ENCODE measurements around the gene RASGRP4. TPM values are rescaled to one million over a fixed set of nuclear protein-coding genes. Genes with fewer than 3 reads are reported as not detected.

Gene RASGRP4
- polyA plus RNA-seq, 1 donor: 2.3 TPM

DNA sequence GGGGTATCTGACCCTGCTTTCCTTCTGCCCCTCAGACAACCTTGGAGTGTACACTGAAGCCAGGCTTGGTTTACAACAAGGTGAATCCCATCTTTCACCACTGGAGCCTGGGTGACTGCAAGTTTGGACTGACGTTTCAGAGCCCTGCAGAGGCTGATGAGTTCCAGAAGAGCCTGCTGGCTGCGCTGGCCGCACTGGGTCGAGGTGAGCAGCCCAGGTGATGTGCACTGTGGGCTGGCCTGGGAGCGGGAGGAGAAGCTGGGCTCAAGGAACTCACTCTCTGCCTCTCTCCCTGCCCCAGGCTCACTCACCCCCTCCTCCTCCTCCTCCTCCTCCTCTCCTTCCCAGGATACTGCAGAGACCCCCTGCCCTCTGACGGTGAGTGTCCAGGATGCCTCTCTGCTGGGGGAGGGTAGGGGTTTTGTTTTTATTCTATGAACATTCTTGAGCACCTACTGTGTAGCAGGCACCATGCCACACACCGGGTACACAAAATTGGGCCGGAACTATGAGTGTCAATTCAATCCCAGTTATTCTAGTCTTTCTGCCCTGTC, 34.0 kb downstream of the RASGRP4 start:
- DNase-seq (ENCODE audit: low read depth): no peak

DNA sequence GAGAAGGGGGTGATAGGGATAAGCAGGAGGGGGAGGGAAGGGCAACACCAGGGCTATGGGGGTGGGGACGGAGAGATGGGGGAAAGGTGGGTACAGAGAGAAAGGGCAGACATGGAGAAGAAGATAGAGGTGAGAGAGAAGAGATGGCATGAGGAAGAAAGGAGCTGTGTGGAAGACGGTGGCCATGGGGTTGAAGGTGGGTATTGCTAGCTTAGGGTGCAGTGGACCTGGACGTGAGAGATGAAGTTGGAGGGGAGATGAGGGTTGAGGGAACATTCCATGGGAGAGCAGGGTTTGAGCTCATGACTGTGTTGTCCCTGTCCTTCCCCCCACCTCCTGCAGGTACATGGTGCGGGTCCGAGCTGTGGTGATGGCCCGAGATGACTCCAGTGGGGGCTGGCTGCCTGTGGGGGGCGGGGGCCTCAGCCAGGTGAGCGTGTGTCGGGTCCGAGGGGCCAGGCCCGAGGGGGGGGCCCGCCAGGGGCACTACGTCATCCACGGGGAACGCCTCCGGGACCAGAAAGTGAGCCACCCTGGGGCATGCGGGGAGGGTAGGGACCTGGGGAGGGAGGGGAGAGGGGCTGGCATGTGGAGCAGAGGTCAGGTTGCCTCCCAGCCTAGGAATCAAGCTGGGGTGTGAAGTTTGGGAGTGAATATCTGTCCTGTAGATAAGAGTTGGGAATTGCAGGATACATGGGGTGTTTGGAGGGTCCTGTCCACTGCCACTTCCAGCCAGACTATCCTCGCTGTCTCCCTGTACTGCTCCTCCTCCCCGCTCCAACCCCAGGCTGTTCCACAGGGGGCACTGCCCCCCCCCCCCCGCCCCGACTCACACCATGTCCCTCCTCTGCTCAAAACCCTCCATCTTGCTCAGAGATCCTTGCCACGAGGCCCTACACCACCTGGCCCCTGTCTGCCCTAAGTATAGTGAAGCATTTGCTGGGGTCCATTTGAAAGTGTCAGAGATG, 35.8 kb downstream of the RASGRP4 start:
- no peak for DNase-seq (ENCODE audit: low read depth)

DNA sequence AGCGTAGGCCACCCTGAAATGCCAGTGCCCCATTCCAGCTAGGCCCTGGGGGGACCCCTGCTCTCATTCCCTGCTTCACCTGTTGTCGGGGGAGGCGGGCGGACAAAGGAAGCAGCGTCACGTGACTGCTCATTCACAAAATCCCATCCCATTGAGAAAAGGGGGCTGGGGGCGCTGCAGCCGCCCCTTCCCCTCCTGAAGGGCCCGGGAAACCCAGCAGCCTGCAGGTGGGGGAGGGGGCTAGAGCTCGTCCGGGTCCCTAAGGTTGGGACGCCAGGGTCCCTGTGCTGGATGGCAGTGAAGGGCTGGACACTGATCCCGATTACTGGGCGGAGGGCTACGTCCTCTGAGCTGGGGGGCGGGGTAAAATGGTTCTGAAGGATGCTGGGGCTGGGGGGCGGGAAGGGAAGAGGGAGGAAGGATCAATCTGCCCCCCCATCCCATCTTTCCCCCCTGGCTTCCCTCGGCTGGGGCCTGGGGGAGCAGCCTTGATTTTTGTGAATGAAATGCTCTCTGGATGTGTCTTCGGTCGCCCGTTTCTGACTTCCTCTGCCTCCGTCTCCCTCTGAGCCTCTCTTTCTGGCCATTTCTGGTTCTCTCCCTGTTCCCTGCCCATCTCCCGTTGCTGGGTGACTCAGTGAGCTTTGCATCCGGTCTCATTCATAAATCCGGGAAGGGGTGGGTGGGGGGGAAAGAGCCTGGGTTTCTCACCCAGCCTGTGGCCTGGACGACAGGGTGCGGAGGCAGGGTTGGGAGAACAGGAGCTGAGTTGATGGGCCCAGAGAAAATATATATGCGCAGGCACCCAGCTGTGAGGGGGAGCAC, 36.7 kb downstream of the RASGRP4 start:
- DNase-seq (ENCODE audit: low read depth): no peak

DNA sequence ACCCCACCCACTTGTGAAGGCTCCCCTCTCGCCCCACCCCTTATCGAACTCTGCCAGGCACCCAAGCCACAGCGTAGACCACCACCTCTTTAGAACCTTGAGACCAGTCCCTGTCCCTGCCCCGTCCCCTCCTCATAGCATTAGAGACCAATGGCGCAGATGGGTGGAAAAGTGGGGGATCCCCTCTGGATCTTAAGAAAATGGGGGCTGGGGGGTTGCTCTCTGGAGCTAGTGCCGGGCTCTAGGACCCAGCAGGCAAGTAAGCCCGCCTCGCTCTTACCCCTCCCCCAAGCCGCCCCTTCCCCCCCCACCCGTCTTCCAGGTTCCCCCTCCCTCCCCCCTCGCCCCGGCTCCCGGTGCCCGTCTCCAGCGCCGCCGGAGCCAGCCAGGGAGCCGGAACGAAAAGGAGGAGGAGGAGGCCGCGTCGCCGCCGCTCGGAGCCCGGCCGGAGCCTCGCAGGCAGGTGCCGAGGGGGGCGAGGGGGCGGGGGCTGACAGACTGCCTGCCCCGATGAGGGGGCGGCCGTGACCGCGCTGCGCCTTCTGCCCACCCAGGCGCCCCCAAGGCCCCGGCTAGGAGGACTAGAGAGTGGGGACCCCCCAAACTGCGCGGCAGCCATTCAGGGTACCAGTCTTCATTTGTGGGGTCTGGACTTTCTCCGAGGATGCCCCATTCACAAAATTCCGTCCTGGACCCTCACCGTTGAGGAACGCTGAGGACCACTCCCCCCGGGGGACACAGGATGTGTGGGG, 37.5 kb downstream of the RASGRP4 start, which contains the start of gene SPRED3:
SPRED3 (plus strand) TSS at position 349 of the 752 bp plus-strand sequence. CDS start 1,606 bp downstream, outside the sequence.
- DNase-seq (ENCODE audit: low read depth): no peak

DNA sequence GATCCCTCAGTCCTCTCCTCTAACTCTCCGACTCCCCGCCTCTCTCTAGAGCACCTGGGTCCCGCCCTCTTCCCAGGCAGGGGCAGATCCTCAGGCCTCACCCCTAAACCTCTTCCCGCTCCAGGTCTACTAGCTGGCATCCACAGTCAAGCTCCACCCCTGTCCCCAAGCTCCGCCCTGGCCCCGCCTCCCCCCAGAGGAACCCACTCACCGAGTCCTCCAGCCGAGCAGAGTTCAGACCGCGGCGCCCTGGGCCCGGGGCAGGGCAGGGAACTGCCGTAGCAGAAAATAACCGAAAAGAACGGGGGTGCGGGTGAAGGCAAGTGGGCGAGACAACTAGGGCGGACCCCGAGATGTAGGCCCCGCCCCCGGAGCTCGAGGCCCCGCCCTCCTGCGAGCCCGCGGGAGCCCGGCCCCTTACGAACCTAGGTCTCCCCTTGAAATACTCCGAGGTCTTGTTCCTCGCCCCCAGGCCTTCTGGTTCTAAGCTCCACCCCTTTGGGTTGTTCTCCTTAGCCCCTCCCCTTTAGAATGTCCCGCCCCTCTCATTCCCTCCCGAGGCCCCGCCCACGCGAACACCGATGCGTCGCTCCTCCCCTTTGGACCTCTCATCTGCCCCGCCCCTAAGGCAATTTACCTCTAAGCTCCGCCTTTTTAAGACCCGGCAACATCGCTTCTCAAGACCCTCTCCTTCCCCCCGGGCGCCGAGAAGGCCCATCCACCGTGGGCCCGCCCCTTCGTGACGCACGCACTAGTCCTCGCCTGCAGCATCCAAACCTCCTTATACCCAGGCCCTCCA, 38.3 kb downstream of the RASGRP4 start, which contains the start of gene GGN:
GGN (minus strand) TSS at position 485 of the 799 bp plus-strand sequence. CDS start 773 bp downstream, outside the sequence.
- DNase-seq (ENCODE audit: low read depth): no peak

DNA sequence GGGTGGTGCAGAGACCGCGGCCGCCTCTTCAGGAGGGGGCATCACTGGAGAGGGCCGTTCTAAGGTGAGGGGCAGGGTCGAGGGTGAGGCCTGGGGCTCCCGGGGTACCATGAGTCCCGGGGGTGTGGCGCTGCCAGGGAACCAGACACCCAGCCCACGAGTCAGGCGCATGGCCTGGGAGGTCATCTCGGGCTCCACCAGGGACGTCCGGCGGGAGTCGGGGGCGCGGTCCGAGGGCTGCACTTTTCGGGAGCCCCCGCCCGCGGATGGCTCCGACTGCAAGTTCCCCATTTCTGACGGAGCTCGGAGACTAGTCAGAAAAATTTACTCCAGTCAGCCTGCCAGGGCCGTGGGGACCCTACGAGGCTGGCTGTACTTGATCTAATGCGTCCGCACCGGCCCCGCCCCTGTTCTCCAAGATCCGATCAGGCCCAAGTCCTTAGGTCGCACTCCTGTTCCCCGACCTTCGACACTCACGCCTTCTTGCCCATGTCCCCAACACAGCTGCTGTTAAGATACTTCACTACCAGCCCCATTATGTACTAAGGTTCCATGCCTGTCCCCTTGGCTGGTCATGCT, 39.0 kb downstream of the RASGRP4 start:
- DNase-seq (ENCODE audit: low read depth): no peak

DNA sequence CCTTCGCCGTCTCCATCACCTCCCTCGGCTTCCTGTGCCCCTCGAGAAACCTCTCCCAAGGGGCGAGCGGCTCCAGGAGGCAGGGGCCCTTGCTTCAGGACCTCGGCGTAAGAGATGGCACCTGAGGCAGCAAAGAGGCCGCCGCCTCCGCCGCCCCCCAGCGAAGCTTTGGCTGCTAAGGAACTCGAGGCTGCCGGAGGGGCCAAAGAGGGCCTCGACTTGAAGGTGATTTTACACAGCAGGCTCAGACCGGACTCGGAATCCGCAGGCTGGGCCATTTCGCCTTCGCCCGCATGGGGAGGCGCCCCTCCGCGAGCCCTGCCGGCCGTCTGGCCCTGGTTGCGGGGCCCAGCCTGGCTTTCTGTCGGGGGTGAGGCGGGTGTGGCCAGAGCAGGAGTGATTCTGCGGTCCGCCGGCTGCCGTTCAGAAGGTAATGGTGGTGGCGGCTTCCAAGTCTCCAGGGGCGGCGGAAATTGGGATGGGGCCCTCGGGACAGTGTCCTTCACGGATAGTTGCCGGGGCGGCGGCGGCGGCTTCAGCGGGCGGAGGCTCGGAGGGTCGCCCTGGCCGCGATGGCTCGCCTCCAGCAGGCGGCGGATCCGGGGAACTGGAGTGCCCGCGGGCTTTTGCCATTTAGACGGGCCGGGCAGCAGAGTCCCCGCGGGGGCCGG, 39.6 kb downstream of the RASGRP4 start:
- no peak for DNase-seq (ENCODE audit: low read depth)

DNA sequence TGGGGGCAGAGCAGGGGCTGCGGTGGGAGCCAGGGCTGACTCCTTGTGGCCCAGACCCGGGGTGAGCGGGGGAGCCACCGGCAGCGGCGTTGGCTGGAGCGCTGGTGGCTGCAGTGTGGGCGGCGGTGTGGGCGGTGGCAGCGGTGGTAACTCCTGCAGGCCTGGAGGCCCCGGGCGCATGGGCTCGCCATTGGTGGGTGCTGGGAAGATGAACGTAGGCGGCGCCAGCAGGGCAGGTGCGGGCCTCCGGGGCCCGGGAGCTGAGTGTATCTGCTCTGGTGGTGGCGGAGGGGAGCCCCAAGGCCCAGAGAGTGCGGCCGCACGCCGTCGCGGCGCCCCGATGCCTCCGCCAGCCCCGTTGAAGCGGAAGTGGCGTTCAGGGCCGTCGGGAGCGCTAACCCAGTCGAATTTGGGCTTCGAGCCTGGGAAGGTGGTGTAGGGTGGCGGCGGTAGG, 40.2 kb downstream of the RASGRP4 start:
- DNase-seq (ENCODE audit: low read depth): no peak

DNA sequence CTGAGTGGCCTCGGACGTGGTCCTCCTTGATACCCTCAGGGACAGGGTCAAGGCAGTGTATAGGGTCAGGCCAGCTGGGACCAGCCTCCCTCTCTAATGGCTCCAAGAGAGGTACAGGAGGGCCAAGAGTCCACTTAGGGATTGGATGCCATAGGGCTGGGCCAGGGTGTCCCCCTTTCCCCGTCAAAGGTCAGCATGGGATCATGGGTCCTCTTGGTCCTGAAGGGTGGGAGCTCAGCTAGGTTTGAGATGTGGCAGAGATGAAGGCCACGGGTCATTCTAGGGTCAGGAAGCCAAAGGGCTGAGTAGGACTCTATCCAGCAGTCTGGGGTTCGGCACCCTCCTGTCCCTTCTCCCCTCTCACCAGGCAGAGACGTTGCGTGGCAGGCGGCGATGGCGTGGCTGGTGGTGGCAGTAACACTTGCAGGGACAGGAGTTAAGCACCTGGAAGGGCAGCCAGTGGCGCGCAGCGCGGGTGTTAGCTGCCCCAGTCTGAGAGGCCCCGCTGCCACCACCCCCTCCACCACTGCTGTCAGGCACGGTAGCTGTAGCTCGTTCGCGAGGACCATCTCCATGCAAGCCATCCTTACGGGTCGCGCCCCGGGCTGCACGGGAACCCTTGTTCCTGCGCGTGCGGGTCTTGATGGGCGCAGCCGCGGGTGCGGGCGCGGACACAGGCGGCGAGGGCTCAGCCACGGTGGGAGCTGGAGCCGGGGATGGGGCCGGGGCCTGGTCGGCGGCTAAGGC, 40.8 kb downstream of the RASGRP4 start:
- DNase-seq (ENCODE audit: low read depth): no peak

DNA sequence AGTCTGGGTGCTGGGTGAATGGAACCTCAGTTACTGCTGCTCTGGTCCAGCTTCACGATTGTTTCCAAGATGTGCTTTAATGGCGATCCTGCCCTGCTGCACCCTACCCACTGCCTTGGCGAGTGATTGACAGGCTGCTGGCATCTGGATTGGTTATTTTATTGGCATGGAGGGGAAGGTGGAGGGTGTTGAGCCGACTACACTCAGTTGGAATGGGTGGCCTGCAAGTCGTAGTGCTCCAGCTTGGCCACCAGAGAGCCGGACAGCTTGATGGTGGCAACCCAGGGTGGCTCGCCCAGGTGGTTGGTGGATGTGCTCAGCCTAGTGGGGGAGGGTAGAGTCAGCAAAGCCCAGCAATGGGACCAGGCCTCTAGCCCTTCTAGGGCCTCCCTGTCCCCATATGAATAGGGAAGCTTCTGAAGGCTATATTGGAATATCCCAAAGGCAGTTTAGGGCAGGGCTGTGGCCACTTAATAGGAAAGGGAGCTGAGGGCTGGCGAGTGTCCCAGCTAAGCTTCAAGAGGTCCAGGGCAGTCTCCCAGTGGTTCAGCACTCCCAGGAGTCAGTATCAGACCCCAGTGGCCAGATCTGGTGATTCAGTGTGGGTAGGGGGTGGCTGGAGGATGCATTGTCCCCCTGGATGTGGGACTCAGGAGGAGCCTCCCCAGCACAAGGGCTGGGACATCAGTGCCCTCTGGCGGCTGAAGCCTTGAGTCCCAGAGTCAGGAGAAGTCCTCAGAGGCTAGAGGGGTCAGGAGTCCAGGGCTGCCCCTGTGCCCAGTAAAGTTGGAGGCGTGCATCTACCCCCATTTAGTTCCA, 41.6 kb downstream of the RASGRP4 start:
- no peak for DNase-seq (ENCODE audit: low read depth)

DNA sequence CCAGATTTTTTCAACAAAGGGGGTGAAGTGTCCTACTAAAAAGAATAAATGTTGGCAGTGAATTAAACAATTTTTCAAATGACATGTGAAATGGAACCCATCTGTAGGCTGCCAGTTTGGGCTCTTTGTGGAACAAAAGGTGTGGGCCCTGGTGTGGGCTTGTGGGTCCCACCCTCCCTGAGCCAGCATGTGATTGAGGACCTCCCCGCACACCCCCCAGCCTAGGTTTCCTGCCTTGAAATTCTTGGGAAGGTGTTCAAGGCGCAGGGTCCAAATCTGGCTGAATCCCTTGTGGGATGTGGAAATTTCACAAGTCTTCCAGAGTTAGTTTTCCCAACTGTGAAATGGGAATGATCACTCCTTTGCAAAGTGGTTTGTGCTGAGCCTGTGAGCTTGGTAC, 42.3 kb downstream of the RASGRP4 start:
- DNase-seq (ENCODE audit: low read depth): no peak

DNA sequence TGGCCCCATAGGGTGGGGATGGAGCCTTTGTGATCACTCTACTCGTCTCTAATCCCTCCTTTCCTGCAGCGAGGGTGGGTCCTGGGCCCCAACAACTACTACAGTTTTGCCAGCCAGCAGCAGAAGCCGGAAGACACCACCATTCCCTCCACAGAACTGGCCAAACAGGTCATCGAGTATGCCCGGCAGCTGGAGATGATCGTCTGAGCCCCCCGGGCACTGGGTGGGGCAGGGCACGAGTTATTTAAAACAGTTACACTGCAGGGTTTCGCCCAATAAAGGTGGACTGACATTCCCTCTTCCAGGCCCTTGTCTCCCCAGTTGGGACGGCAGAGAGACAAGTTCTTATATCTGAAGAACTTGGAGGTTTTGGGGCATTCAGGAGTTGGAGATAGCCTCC, 42.8 kb downstream of the RASGRP4 start:
- DNase-seq (ENCODE audit: low read depth): no peak

DNA sequence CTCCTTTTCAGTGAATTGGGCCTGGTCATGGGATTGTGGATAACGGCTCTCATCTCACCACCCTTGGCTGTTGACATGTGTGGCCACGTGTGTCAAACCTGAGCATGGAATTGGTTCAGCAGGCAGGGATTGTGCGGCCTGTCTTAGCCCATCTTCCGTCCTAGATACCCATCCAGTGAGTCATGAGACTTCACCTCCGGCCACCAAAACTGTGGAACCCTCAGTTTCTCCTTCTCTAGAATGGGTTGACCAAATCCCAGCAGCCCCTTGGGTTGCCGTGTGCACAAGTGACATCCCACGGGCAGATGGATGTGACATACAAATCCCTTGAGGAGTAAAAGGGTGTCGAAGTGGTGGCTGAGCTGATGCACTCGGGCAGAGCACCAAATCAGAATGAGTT, 44.9 kb downstream of the RASGRP4 start:
- no peak for DNase-seq (ENCODE audit: low read depth)

DNA sequence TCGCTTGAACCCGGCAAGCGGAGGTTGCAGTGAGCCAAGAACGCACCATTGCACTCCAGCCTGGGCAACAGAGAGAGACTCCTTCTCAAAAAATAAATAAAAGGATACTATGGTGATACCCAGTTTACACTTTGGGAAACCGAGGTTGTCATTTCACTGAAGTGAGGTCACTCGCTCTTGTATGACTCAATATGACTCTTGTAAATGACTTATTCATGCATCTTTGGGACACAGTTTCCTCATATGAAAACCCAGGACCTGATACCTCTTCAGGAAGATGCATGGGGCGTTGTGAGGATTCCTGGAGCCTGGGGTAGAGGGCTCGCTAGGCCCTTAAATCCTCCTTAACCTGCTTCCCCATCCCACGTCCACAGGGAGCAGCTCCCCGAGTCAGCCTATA, 47.2 kb downstream of the RASGRP4 start:
- no peak for DNase-seq (ENCODE audit: low read depth)

DNA sequence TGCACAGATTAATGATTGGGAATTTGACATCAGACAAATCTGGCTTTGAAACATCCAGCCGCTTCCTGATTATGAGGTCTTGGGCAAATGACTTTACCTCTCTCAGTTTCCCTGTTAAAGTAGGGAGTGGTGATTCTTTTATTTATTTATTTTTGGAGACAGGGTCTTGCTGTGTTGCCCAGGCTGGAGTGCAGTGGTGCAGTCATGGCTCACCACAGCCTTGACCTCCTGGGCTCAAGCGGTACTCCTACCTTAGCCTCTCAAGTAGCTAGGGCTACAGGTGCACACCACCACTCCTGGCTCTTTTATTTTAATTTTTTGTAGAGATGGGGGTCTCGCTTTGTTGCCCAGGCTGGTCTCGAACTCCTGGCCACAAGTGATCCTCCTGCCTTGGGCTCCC, 49.0 kb downstream of the RASGRP4 start:
- DNase-seq (ENCODE audit: low read depth): no peak

DNA sequence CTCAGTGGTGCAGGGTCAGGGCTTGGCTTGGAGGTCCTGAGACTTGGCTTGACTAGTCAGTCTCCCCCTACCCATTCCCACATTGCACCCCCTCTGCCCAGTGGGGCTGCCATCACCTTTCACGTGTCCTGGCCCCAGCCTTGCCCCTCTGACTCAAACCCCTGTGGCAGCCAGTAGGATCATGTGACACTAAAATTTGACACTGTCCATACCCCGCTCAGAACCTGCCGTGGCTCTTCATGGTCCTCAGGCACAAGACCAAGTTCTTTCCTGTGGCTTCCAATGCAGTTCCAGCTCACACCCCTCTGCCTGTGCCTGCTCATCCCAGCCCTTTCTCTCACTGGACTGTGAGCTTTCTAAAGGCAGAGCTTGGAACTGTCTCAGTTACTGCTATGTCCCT, 49.4 kb downstream of the RASGRP4 start:
- DNase-seq (ENCODE audit: low read depth): no peak

DNA sequence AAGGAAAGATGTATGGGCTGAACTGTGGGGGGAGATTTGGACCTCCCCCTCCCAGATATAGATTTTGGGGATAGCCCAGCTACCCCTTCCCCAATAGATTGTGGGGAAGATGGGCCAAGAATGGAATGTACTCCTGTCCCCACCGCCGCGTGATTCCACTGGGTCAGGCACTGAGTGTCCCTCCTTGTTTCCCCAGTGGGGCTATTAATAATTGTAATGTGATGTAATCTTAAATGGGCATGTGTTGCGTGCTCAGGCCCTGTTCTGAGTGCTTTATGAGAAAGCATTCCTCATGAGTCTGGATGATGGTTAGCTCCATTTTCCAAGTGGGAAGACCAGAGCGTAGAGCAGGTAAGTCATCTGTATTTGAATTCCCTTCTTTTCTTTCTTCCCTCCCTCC, 50.3 kb downstream of the RASGRP4 start:
- DNase-seq (ENCODE audit: low read depth): no peak

DNA sequence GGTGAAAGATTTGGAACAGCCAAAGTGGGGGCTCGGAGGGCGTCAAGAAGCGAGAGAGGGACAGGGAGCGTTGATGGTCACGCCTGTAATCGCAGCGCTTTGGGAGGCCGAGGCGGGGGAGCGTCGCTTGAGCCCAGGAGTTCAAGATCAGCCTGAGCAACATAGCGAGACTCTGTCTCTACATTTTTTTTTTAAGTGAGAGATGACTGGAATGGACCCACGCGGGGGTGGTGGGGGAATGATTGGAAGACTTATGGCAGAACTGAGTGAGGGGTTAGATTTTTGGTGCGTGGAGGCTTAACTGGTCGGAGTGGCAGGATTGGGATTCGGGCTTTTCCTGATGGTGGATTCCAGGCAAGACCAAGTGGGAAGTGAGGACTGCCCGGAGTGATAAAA, 50.9 kb downstream of the RASGRP4 start:
- no peak for DNase-seq (ENCODE audit: low read depth)

Measured in forelimb muscle (tissue), 1 donor.